ENCODE data around the gene ANO2. TPM values are rescaled to one million over a fixed set of nuclear protein-coding genes. Genes with fewer than 3 reads are reported as not detected.

The ANO2 gene
- total RNA-seq, 2 donors from 2014 or later = not detected

DNA sequence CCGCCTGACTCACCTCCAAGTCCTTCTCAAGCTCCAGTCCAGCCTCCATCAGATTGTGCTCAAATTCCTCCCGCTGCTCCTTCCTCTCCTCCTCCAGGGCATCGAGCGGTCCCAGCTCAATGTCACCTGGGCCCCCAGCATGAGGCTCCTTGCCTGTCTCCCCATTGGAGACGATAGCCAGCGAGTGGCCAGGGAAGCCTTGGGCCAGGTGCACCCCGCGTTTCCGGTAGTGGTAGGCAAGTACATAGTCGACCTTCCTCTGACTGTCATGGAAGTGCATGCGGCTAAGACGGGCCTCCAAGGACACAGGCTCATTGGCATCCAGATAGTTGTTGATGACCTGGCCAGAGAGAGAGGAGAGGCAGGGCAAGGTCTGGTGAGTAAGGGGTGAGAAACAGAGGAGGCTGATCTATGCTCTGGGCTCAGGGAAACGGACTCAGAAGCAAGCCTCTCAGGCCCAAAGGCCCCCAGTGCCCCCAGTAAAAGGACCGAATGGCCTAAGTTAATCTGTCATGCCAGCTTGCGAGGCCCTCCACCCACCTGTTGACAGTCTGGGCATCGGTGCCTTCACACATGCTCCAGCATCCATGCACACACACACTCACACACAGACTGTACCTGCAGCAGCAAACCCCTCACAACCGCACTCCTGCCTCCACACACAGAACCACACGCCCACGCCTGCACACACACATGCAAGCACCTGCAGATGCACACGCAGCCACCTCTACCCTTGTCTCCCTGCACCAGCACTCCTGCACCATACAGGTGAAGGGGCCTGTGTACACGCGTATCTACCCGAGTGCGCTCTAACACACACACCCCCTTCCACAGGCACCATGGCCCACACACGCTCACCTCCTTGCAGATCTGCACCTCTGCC lies 23.8 kb downstream of the ANO2 start:
- Mint-ChIP-seq H3K4me1 (ENCODE audit: low read depth in 2 of 2) (no peaks in the 10 kb centered on the region), H3K9me3 (no peaks in the 10 kb centered on the region), H3K27me3 (peaks cover 7 to 9% of the 10 kb centered on the region in 2 donors), H3K27ac (no peak overlapping the region), H3K4me3 (no peak overlapping the region), H3K36me3 (no peaks in the 10 kb centered on the region)
- peak in 1 of 2 donors; percentile 11 for ATAC-seq
- no peak for DNase-seq (ENCODE audit: low spot score)

DNA sequence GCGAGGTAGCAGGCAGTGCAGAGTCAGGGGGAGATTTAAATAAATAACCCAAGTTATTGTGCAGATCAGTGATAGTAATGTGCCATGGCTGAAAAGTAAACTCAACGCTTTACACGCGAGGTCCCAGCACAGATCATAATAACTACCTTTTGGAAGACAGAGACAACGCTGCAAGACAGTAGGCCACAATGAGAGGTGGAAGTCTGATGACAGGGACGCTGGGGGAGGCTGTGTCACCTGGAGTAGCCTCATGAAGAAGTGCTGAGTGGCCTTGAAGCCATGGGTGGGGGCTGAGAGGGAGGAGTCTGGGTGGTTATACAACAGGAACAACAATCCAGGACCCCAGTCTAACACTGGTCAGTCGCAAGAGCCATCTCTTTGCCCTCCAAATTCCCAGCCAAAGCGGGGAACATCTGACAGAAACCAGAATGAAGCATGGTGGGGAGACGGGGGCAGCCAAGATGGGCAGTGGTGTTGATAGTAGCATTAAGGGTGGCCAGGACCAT lies 28.2 kb downstream of the ANO2 start:
- no peaks in the 10 kb centered on the region for H3K36me3 Mint-ChIP-seq
- ATAC-seq = no peak
- DNase-seq (ENCODE audit: low spot score) = no peak
- no peaks in the 10 kb centered on the region for H3K4me1 Mint-ChIP-seq (ENCODE audit: low read depth in 2 of 2)
- no peak overlapping the region for H3K4me3 Mint-ChIP-seq
- peaks cover 8 to 9% of the 10 kb centered on the region in 2 donors for H3K27me3 Mint-ChIP-seq
- H3K27ac Mint-ChIP-seq = no peak overlapping the region
- no peaks in the 10 kb centered on the region for H3K9me3 Mint-ChIP-seq

DNA sequence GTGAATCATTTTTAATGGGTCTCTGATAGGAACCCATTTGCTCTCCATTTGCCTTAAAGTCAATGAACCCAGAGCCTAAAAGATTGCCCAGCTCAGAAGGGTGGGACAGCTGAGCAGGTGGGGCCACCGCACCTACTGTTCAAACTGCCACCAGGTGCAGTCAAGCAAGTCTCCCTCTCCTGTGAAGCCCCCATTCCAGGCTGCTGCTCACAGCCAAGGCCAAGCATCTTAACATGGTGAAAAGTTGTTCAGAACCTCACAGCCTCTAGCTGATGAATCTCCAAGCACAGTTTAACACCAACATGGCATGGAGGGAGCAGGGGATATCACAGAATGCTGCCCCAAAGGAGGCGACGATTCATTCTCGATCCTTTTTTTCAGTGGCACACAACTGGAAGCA lies 29.5 kb downstream of the ANO2 start:
- Mint-ChIP-seq H3K27ac (no peak overlapping the region), H3K36me3 (no peaks in the 10 kb centered on the region), H3K27me3 (peaks cover 8 to 21% of the 10 kb centered on the region in 2 donors), H3K4me3 (no peak overlapping the region), H3K4me1 (ENCODE audit: low read depth in 2 of 2) (no peaks in the 10 kb centered on the region), H3K9me3 (no peaks in the 10 kb centered on the region)
- DNase-seq (ENCODE audit: low spot score) = no peak
- no peak for ATAC-seq

DNA sequence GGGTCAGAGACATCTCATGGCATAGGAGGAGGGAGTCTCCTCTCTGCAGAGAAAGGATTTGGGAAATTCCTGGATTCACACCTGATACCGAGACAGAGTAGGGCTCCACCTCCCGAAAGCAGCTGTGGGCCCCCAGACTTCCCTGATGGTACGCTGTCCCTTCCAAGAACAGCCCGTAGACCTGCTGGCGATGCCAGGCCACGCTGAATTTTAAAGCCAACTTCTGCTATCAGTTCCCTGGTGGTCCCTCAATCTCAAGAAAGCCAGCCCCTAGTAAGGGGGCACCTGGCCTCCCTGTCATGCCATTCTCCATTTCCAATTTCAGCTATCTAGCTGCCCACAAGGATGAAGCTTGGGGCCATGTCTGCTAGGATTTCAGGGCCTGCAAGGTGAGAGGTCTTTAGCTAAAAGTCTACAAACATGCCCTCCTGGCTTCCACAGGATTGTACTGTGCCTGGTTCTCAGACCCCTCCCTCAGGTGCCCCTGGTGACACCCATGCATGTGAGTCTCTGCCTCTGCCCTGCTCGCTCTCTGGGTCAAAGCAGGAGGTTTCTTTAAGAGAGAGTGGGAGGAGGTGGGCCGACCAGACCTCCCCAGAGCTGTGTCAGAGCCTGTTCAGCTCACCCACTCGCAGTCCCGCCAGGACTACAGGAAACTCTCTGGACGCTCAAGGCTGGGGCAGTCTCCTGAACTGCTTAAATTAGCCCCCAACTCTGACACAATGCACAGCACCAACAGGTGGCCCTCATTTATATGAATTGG lies 30.5 kb downstream of the ANO2 start:
- Mint-ChIP-seq H3K36me3 (no peaks in the 10 kb centered on the region), H3K27ac (no peak overlapping the region), H3K4me1 (ENCODE audit: low read depth in 2 of 2) (no peaks in the 10 kb centered on the region), H3K27me3 (peaks cover 8 to 21% of the 10 kb centered on the region in 2 donors), H3K4me3 (no peak overlapping the region), H3K9me3 (no peaks in the 10 kb centered on the region)
- DNase-seq (ENCODE audit: low spot score) (no peak), ATAC-seq (no peak)

DNA sequence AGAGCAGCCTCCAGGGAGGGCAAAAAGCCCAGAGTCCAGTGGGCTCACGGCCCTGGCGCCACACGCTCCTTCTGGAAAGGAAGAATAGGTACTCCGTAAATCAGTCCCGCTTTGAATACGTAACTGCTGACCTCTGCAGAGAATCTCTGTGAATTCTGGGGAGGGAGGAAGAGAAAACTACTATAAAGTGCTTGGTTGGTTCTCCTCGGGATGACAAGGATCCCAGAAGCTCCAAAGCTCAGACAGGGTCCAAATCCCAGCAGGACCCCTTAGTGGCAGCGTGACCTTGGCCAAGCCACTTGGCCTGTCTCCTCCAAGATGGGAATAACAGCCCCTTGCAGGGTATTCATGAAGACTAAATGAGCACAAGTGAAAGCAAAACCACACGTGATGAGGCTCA lies 31.7 kb downstream of the ANO2 start:
- H3K9me3 Mint-ChIP-seq = no peaks in the 10 kb centered on the region
- H3K27me3 Mint-ChIP-seq = peaks cover 6 to 21% of the 10 kb centered on the region in 2 donors
- ATAC-seq (no peak), DNase-seq (ENCODE audit: low spot score) (no peak)
- H3K27ac Mint-ChIP-seq = no peak overlapping the region
- no peaks in the 10 kb centered on the region for H3K4me1 Mint-ChIP-seq (ENCODE audit: low read depth in 2 of 2)
- H3K4me3 Mint-ChIP-seq = no peak overlapping the region
- H3K36me3 Mint-ChIP-seq = no peaks in the 10 kb centered on the region

DNA sequence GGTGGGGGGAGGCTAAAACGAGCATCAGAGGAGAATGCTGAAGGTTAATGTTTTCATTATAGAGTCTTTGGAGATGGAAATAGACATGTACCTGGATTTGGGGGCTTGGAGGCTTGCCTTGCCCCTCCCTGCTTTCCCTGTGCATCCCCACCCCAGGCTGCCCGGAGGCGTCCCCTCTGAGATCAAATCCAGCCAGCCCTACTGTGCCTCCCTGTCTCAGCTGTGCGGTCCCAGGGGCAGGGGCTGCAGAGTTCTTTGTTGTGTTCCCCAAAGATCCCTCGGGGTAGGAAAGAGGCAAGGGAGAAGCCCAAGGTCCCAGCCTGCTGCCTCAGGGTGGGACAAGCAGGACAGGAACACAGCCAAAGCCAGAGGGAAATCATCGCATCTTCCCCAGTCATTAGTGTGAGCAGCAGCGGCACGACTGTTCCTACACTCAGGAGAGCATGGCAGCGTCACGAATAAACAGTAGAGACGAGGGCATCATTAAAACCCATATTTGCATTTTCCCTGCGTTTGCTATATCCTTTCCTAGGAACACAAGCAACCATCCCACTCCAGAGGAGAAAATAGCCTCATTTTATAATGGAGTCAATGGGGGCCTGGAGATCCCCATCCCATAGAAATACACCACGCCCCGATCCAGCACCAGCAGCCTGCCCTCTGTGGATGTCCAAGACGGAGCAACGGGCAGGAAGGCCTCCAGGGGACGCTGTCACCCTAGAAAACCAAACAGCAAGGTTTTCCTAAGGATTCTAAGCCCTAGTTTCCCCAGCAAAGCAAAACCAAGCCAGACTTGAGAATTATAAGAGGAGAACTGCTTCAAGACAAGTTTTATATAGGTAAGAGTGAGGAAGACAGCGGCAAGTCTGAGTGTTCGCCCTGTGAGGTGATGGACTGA lies 32.4 kb downstream of the ANO2 start:
- Mint-ChIP-seq H3K4me3 (no peak overlapping the region), H3K36me3 (no peaks in the 10 kb centered on the region), H3K9me3 (no peaks in the 10 kb centered on the region), H3K27ac (no peak overlapping the region), H3K27me3 (peaks cover 6 to 21% of the 10 kb centered on the region in 2 donors), H3K4me1 (ENCODE audit: low read depth in 2 of 2) (no peaks in the 10 kb centered on the region)
- ATAC-seq (no peak), DNase-seq (ENCODE audit: low spot score) (no peak)

DNA sequence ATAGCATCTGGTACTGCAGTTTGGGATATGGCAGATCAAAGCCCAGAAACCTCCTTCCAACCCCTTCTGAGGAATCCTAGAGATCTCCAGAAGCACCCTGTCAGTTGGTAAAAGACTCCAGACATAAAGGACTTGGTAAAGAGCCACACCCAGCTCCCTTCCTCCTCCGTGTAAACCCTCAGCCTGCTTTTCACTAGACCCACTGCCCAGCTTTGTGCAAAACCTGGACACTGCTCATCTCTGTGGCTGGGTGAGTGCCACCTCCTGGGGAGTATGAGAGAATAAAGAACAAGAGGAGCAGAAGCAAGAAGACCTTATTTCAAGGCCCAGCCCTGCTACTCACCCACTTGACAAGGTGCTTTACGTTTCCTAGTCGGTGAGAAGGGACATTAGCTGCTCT lies 33.0 kb downstream of the ANO2 start:
- H3K4me3 Mint-ChIP-seq = no peak overlapping the region
- no peaks in the 10 kb centered on the region for H3K4me1 Mint-ChIP-seq (ENCODE audit: low read depth in 2 of 2)
- DNase-seq (ENCODE audit: low spot score) (no peak), ATAC-seq (no peak)
- no peak overlapping the region for H3K27ac Mint-ChIP-seq
- peaks cover 6 to 21% of the 10 kb centered on the region in 2 donors for H3K27me3 Mint-ChIP-seq
- H3K36me3 Mint-ChIP-seq = no peaks in the 10 kb centered on the region
- H3K9me3 Mint-ChIP-seq = no peaks in the 10 kb centered on the region

DNA sequence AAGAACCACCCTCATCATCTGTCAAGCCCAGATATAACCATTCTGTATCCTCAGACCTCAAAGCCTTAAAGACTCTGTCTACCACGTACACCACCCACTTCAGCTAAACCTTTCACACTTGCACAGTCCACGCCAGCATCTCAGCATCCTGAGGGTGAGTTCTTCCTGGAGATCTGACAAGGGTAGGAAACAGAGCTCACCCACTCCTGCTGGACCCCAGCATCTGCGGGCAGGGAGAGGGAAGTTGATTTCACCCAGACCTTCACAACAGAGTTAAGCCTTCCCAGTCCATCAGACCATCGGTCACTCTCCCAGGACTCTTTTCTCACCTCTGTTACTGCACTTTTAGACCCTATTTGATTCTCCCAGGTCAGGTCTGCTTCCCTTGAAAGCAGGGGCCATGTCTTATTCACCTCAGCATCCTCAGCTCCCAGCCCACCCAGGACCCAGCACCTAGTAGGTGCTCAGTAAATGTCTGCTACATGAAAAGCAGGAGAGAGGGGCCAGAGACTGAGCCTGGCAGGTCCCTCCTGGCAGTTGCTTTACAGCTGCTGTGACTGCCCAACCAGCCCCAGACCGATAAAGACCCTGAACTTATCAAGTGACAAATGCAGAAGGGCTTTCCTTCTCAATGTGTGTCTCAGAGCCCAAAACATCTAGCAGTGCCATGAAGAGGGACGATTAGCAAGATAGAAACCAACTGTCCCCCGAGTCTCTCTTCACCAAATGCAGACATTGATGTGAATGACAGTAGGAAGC lies 34.1 kb downstream of the ANO2 start:
- no peaks in the 10 kb centered on the region for H3K9me3 Mint-ChIP-seq
- H3K4me3 Mint-ChIP-seq = no peak overlapping the region
- H3K27ac Mint-ChIP-seq = no peak overlapping the region
- DNase-seq (ENCODE audit: low spot score) (no peak), ATAC-seq (peak in 1 of 2 donors; percentile 20)
- no peaks in the 10 kb centered on the region for H3K36me3 Mint-ChIP-seq
- no peaks in the 10 kb centered on the region for H3K4me1 Mint-ChIP-seq (ENCODE audit: low read depth in 2 of 2)
- peaks cover 6 to 21% of the 10 kb centered on the region in 2 donors for H3K27me3 Mint-ChIP-seq

DNA sequence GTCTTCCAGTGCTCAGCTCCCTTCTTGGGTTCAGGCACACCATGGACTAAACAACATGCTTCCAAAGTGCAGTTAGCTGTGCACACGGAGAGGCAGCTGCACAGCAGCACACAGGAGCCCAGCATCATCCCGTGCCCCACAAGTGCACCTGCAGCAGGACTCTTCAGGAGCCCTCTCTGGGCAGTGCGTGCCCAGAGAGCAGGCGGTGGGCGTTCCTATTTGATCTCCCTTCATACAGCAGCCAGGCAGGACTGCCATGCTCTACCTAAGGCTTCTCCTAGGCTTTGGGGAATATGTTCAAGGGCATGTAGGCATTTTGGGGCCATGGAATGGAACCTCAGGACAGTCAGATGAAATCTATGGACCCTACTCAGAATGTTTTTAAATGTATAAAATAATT lies 35.5 kb downstream of the ANO2 start:
- H3K27me3 Mint-ChIP-seq = peaks cover 9 to 21% of the 10 kb centered on the region in 2 donors
- no peaks in the 10 kb centered on the region for H3K36me3 Mint-ChIP-seq
- ATAC-seq (no peak), DNase-seq (ENCODE audit: low spot score) (no peak)
- H3K4me3 Mint-ChIP-seq = no peak overlapping the region
- no peaks in the 10 kb centered on the region for H3K4me1 Mint-ChIP-seq (ENCODE audit: low read depth in 2 of 2)
- H3K27ac Mint-ChIP-seq = no peak overlapping the region
- H3K9me3 Mint-ChIP-seq = no peaks in the 10 kb centered on the region

DNA sequence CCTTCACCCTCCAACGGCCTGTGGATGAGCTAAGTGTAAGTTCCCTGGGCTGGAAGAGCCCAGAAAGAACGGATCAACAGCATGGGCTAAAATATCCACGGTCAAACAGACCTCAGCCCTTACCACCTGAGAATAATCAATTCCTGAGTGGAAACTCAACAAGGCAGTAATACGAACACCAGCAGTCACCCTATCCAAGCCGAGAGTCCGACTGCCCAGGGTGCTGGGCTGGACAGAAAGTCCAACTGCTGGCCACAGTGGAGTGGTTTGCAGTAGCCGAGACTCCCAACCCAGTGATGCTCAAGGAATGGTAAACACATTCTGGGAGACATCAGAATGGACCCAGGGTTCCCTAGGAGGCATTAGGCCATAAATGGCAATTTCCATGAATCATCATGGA lies 36.8 kb downstream of the ANO2 start:
- no peaks in the 10 kb centered on the region for H3K4me1 Mint-ChIP-seq (ENCODE audit: low read depth in 2 of 2)
- DNase-seq (ENCODE audit: low spot score) = no peak
- no peak for ATAC-seq
- H3K9me3 Mint-ChIP-seq = no peaks in the 10 kb centered on the region
- H3K27ac Mint-ChIP-seq = no peak overlapping the region
- H3K4me3 Mint-ChIP-seq = no peak overlapping the region
- H3K27me3 Mint-ChIP-seq = peaks cover 9 to 21% of the 10 kb centered on the region in 2 donors
- H3K36me3 Mint-ChIP-seq = no peaks in the 10 kb centered on the region

DNA sequence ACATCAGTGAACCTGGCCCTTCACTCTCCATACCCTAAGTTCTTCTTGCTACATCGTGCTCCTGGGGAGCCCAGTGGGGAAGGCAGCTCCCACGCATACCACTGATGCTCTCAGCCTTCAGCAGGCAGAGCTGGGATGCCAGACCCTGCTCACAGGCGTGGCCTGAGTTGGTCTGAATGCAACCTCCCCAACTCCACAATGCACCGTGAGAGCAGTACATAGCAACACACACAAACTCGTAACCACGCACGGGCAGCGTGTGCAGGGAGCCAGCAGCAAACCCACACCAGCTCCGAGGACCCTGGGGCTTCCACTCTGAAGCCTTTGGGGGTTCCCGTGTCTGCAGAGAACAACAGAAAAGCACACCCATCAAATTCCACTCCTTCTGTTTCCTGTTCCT lies 37.3 kb downstream of the ANO2 start:
- Mint-ChIP-seq H3K27me3 (peaks cover 6 to 17% of the 10 kb centered on the region in 2 donors), H3K4me3 (no peak overlapping the region), H3K4me1 (ENCODE audit: low read depth in 2 of 2) (no peaks in the 10 kb centered on the region), H3K27ac (no peak overlapping the region), H3K9me3 (no peaks in the 10 kb centered on the region), H3K36me3 (no peaks in the 10 kb centered on the region)
- no peak for ATAC-seq
- no peak for DNase-seq (ENCODE audit: low spot score)

DNA sequence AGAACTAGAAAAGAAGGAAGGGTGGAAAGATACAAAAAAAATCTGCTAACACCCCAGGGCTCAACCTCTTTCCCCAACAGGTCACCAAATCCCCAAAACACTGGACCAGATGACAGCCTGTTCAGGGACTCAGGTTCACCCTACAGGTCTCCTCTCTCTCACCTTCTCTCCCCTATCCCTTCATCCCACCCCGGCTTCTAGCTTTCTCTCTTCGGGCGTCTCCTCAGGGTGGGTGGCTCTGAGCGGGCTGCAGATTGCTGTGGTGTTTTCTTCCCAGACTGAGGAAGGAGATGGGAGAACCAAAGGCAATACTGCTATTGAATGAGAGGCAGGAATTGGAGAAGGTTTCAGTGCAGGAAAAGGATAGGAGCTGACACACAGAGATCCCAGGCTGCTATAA lies 39.3 kb downstream of the ANO2 start:
- no peak for ATAC-seq
- DNase-seq (ENCODE audit: low spot score) = no peak
- no peaks in the 10 kb centered on the region for H3K4me1 Mint-ChIP-seq (ENCODE audit: low read depth in 2 of 2)
- no peak overlapping the region for H3K4me3 Mint-ChIP-seq
- H3K27me3 Mint-ChIP-seq = peaks cover 3 to 6% of the 10 kb centered on the region in 2 donors
- no peaks in the 10 kb centered on the region for H3K9me3 Mint-ChIP-seq
- H3K27ac Mint-ChIP-seq = no peak overlapping the region
- no peaks in the 10 kb centered on the region for H3K36me3 Mint-ChIP-seq

DNA sequence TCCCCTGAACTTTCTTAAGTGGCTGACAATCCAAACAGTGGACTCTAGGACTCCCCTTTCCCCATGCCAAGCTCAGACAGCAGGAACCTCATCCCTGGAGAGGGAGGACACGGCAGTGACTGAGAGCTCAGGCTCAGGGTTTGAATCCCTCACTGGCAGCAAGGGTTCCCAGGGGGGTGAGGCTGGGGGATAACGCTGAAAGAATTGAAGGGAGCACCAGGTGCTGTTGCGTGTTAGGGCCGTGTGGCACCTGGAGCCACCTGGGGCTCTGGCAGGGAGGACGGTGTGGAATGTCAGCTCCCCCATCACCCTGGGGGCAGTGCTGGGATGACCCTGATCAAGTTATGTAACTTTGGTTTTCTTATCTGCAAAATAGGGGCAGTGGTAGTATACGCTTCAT lies 40.1 kb downstream of the ANO2 start:
- Mint-ChIP-seq H3K27ac (no peak overlapping the region), H3K27me3 (peaks cover 6 to 10% of the 10 kb centered on the region in 2 donors), H3K36me3 (no peaks in the 10 kb centered on the region), H3K9me3 (no peaks in the 10 kb centered on the region), H3K4me1 (ENCODE audit: low read depth in 2 of 2) (no peaks in the 10 kb centered on the region), H3K4me3 (no peak overlapping the region)
- DNase-seq (ENCODE audit: low spot score) (no peak), ATAC-seq (no peak)
